Mucosa of stomach (tissue), 1 donor: ENCODE data around the gene SLC25A22.

ENCODE experiments used
- H3K27me3 ChIP-seq: one replicate; pipeline ENCODE4 v1.7.0; 2013; ENCODE audit warnings: mild to moderate bottlenecking, low read length; ENCODE audit not compliant: control insufficient read depth, insufficient read depth
- H3K36me3 ChIP-seq: one replicate; pipeline ENCODE4 v1.7.0; 2013; ENCODE audit warnings: low read length; ENCODE audit not compliant: control insufficient read depth, insufficient read depth
- H3K4me1 ChIP-seq: one replicate; pipeline ENCODE4 v1.7.0; 2013; ENCODE audit warnings: mild to moderate bottlenecking, low read length; ENCODE audit not compliant: control insufficient read depth, insufficient read depth
- H3K4me3 ChIP-seq: one replicate; pipeline ENCODE4 v1.7.0; 2013; ENCODE audit warnings: low read length
- H3K9ac ChIP-seq: one replicate; pipeline ENCODE4 v1.7.0; 2013; ENCODE audit warnings: mild to moderate bottlenecking, low read length, moderate library complexity
- H3K9me3 ChIP-seq: one replicate; pipeline ENCODE4 v1.7.0; 2013; ENCODE audit warnings: mild to moderate bottlenecking, low read length, moderate library complexity; ENCODE audit not compliant: control insufficient read depth
- donor health status: Pancreatic carcinoma.

Gene SLC25A22

DNA sequence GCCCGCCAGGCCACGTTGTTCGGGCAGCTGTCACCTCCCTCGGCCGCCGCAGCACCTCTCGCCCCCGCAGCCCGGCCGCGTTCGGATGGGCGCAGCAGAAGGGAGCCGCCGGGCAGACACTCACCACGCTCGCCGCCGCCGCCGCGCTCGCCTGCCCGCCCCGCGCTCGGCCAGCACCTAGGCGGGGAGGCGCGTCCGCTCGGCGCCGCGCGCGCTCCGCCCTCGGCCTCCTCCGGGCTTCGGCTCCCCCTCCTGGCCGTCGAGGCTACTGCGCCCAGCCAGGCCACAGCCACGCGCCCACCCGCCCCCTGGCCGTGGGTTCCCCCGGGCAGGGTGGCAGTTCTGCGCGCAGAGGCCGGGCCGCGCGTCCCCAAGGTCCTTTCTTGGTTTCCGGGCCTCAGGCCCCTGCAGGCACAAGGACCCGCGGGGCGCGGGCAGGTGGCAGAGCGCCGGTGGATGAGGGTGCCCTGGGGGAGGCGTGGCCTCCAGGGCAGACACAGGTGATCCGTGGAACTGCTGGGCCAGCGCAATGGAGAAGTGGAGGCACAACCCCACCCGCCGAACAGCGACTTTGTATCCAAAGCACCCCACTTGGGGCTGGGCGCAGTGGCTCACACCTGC lies at the start of gene SLC25A22:
SLC25A22 (minus strand) TSS at position 189 of the 621 bp plus-strand sequence. CDS start 3,275 bp downstream, outside the sequence.
- H3K27me3 ChIP-seq = no peaks in the 10 kb centered on the region
- no peaks in the 10 kb centered on the region for H3K9me3 ChIP-seq
- H3K4me1 ChIP-seq = peaks cover 29% of the 10 kb centered on the region
- peak within 1 kb of the TSS; percentile 35 for H3K4me3 ChIP-seq
- peak within 1 kb of the TSS; percentile 65 for H3K9ac ChIP-seq
- H3K36me3 ChIP-seq = no peaks in the 10 kb centered on the region

DNA sequence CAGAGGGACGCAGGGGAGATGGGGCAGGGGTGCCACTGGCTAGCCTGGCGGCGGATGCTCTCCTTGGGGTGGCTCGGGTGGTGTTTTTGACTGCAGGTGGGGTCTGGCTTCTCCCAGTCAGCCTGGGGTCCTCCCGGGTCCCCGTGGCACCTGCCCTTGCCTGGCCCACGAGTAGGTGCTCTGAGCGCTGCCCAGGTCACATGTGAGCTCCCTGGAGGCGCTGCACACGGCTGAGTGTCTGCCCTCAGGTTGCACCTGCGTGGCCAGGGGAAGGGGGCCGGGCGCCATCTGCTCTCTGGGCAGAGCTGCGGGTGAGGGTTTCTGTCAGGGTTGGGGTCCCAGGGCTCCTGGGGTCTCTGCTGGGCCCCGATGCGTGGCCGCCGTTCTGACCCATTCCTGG lies 49.8 kb upstream of the SLC25A22 start:
- Histone ChIP-seq H3K27me3 (peaks cover 44% of the 10 kb centered on the region), H3K9ac (no peak overlapping the region), H3K9me3 (no peaks in the 10 kb centered on the region), H3K4me3 (no peak overlapping the region), H3K36me3 (no peaks in the 10 kb centered on the region), H3K4me1 (peaks cover 51% of the 10 kb centered on the region)

- H3K9me3 ChIP-seq = no peaks in the 10 kb centered on the region
- no peak overlapping the region for H3K4me3 ChIP-seq
- H3K9ac ChIP-seq = no peak overlapping the region
- H3K36me3 ChIP-seq = no peaks in the 10 kb centered on the region
- H3K4me1 ChIP-seq = peaks cover 51% of the 10 kb centered on the region
- peaks cover 44% of the 10 kb centered on the region for H3K27me3 ChIP-seq
Observed at GRCh38 chr11:846496-847098, 48.5 kb upstream of the SLC25A22 start.

DNA sequence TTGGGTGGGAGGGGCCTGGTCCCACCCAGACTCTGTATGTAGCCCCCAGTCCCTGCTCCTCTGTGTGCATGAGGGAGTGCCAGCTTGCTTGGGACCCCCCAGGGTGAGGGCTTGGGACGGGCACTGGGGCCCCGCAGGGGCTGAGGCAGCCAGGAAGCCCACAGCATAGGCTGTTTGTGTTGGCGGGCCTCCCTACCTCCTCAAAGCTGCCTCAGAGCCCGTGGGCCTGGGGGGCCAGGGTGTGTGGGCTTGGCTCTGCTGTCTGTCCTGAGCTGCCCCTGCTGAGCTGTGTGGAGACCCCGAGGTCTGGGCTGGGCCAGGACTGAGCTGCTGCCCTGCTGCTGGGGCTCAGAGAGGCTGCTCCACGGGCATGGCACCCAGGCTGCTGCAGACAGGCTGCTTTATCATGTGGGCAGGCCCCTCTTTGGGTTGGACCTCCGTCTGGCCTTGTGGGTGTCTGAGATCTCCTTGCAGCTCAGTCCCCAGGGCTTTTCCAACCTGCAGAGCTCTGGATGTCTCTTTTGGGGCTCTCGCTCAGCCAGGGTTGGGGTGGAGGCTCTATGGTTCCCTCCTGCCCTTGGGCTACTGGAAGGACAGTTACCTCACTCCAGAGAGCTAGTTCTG lies 47.9 kb upstream of the SLC25A22 start:
- peaks cover 38% of the 10 kb centered on the region for H3K27me3 ChIP-seq
- H3K9me3 ChIP-seq = no peaks in the 10 kb centered on the region
- H3K9ac ChIP-seq = no peak overlapping the region
- H3K36me3 ChIP-seq = no peaks in the 10 kb centered on the region
- no peak overlapping the region for H3K4me3 ChIP-seq
- H3K4me1 ChIP-seq = peaks cover 56% of the 10 kb centered on the region

- Histone ChIP-seq H3K9ac (peak overlapping the region; percentile 15), H3K27me3 (peaks cover 28% of the 10 kb centered on the region), H3K36me3 (peaks cover 5% of the 10 kb centered on the region), H3K9me3 (no peaks in the 10 kb centered on the region), H3K4me1 (peaks cover 54% of the 10 kb centered on the region), H3K4me3 (no peak overlapping the region)
Observed at GRCh38 chr11:844693-845644, 46.9 kb upstream of the SLC25A22 start.

GRCh38 chr11:843818-844692 lies 46.0 kb upstream of the SLC25A22 start:
- Histone ChIP-seq H3K36me3 (peaks cover 14% of the 10 kb centered on the region), H3K27me3 (peaks cover 23% of the 10 kb centered on the region), H3K9me3 (no peaks in the 10 kb centered on the region), H3K4me1 (peaks cover 55% of the 10 kb centered on the region), H3K4me3 (no peak overlapping the region), H3K9ac (peak overlapping the region; percentile 84)

GRCh38 chr11:843086-843734 lies 45.1 kb upstream of the SLC25A22 start:
- Histone ChIP-seq H3K4me3 (no peak overlapping the region), H3K9me3 (no peaks in the 10 kb centered on the region), H3K4me1 (peaks cover 55% of the 10 kb centered on the region), H3K27me3 (peaks cover 14% of the 10 kb centered on the region), H3K9ac (peak overlapping the region; percentile 84), H3K36me3 (peaks cover 18% of the 10 kb centered on the region)

DNA sequence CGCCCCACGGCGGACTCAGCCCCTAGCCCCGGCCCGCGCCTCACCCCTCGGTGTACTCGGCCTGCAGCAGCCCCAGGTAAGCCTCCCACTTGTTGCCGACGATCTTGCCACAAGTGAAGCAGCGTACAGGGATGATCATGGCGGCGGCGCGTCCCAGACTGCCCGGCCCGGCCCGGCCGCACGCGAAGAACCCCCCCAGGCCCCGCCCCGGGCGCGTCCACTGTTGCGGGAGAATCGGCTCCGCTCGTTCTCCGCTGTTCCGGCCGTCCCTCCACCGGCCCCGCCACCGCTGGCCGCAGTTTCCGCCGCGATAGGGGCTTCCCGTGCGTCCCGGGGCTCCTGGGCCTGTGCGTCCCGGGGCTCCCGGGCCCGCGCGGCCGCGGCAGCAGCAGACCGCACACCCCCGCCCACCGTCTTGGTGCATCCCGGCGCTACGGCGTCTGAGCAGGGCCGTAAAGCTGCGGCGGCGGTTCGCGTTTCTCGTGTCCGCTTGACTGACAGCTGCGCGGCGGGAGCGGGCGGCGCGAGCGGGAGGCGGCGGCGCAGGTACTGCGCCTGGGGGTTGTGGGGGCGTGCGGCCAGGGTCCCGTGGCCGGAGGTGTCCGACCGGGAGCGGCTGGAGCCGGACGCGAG lies 44.4 kb upstream of the SLC25A22 start, which contains the start of the genes POLR2L and TSPAN4:
POLR2L (minus strand) TSS at position 160 of the 633 bp plus-strand sequence; CDS start at position 139, 21 bp downstream.
TSPAN4 (plus strand) TSS at position 483 of the 633 bp plus-strand sequence. CDS start 7,453 bp downstream, outside the sequence.
- Histone ChIP-seq H3K9me3 (no peaks in the 10 kb centered on the region), H3K9ac (peak within 1 kb of the TSS; percentile 84), H3K4me3 (peak within 1 kb of the TSS; percentile 92), H3K4me1 (peaks cover 60% of the 10 kb centered on the region), H3K36me3 (peaks cover 24% of the 10 kb centered on the region), H3K27me3 (peaks cover 10% of the 10 kb centered on the region)

- H3K36me3 ChIP-seq = peaks cover 29% of the 10 kb centered on the region
- H3K4me1 ChIP-seq = peaks cover 65% of the 10 kb centered on the region
- peak overlapping the region; percentile 84 for H3K9ac ChIP-seq
- no peaks in the 10 kb centered on the region for H3K9me3 ChIP-seq
- peak overlapping the region; percentile 92 for H3K4me3 ChIP-seq
- peaks cover 10% of the 10 kb centered on the region for H3K27me3 ChIP-seq
Observed at GRCh38 chr11:841981-842369, 43.9 kb upstream of the SLC25A22 start.

GRCh38 chr11:839875-840617 lies 42.0 kb upstream of the SLC25A22 start:
- peak overlapping the region; percentile 32 for H3K9ac ChIP-seq
- peaks cover 34% of the 10 kb centered on the region for H3K36me3 ChIP-seq
- no peaks in the 10 kb centered on the region for H3K9me3 ChIP-seq
- peaks cover 4% of the 10 kb centered on the region for H3K27me3 ChIP-seq
- H3K4me1 ChIP-seq = peaks cover 64% of the 10 kb centered on the region
- no peak overlapping the region for H3K4me3 ChIP-seq
